RWPE1 (cell line): ENCODE measurements around the gene NCKAP5.

ENCODE experiments used
- CTCF ChIA-PET: fragments of 350-600 bp; sonication (Branson Sonifier 250); formaldehyde crosslinking; extraction: SDS; loops from one replicate; lab custom pipeline; 2021; lab: Yijun Ruan, JAX
- POLR2A ChIA-PET: fragments of 400-600 bp; formaldehyde crosslinking; extraction: SDS; loops from one replicate; lab custom pipeline; 2020; ENCODE audit warnings: antibody characterized with exemption; ENCODE audit not compliant: low non-redundant PET; lab: Yijun Ruan, JAX
- DNase-seq: peaks from one replicate; pipeline ENCODE4 v3.0.0; 2012; ENCODE audit warnings: low spot score
- H3K27ac ChIP-seq: fragments of 450-650 bp; 2 replicates; pipeline ENCODE4 v1.5.1; 2017
- CTCF ChIP-seq: fragments of 450-650 bp; conservative IDR thresholded peaks from 2 replicates; pipeline ENCODE4 v1.5.1; 2017; ENCODE audit warnings: low read depth, mild to moderate bottlenecking

Gene NCKAP5

DNA sequence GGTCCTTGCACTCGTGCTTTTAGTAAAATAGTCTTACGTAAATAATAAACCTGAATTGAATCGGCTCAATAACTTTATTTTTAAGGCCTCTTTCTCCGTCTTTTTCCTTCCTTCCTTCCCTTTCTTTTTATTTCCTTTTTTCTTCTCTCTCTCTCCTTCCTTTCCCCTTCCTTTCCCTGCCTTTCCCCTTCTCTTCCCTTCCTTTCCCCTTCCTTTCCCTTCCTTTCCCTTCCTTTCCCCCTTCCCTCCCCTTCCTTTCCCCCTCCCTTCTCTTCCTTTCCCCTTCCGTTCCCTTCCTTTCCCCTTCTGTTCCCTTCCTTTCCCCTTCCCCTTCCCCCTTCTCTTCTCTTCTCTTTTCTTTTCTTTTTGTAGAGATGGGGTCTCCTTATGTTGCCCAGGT is 121.0 kb downstream of the NCKAP5 start:
- no peak overlapping the region for H3K27ac ChIP-seq
- CTCF ChIA-PET = interaction anchor here (0.6 kb wide), 1 partner anchor 62 kb away, joined by 3 read pairs; no protein-coding TSS in a partner anchor
- TF ChIP-seq CTCF = no peak
- DNase-seq = no peak
- POLR2A ChIA-PET = no interaction called here

- ChIA-PET CTCF (no interaction called here), POLR2A (no interaction called here)
- H3K27ac ChIP-seq = no peak overlapping the region
- no peak for DNase-seq
- no peak for TF ChIP-seq CTCF
Observed at GRCh38 chr2:133444465-133444864, 123.8 kb downstream of the NCKAP5 start.

- ChIA-PET POLR2A (no interaction called here), CTCF (no interaction called here)
- no peak for DNase-seq
- no peak for TF ChIP-seq CTCF
- H3K27ac ChIP-seq = no peak overlapping the region
Observed at GRCh38 chr2:133442393-133442792, 125.9 kb downstream of the NCKAP5 start.

DNA sequence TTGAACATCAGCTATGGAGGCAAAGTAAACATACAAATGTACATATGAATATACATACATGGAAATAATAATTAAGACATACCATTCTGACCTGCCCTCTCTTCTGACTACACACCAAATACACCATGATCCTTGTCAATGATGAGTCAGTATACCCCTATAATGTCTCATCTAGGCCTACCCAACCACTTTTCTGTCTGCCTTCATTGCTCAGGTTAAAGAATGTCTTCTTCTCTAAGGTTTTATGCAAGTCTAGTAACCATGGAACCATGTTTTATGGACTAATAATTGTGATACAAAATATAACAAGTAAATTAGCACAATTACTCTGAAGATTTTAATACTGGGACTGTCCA is 128.7 kb downstream of the NCKAP5 start:
- POLR2A ChIA-PET = no interaction called here
- TF ChIP-seq CTCF = no peak
- DNase-seq = no peak
- CTCF ChIA-PET = interaction anchor here (0.6 kb wide), 2 partner anchors 93 to 804 kb away, joined by 3 to 4 read pairs; no protein-coding TSS in a partner anchor
- H3K27ac ChIP-seq = no peak overlapping the region

DNA sequence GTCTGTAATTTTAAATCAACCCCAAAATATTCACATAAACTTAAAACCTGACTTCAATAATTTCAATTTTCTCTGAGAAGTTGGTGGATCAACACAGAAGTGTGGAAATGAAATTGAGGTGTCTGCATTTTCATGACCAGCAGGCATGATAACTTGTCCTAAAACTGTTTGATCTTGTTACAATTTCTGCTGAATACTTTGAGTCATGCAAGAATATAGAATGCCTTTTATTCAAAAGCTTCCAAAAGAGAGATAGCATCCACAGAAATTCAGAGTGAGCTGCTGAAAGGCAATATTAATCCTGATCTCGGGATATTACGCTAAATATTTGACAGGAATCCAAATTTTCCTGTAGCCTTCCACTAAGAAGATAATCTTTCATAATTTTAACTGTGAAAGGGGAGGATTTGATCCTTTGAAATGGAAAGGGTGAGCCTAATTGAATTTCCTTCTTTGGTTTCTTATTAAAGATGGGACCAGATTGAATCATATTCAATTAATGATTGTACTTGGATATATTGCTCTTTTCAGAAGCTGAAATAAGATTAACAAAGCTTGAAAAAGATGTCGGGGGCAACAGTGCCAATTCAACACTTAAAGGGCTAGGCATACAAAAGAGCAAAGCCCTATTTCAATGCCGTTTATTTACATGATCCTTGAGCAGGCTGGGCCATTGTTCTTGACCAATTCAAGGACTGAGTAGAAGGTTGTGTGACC is 129.3 kb downstream of the NCKAP5 start:
- DNase-seq = no peak
- POLR2A ChIA-PET = no interaction called here
- no peak for TF ChIP-seq CTCF
- CTCF ChIA-PET = interaction anchor here (0.6 kb wide), 2 partner anchors 94 to 804 kb away, joined by 3 to 4 read pairs; no protein-coding TSS in a partner anchor
- no peak overlapping the region for H3K27ac ChIP-seq

DNA sequence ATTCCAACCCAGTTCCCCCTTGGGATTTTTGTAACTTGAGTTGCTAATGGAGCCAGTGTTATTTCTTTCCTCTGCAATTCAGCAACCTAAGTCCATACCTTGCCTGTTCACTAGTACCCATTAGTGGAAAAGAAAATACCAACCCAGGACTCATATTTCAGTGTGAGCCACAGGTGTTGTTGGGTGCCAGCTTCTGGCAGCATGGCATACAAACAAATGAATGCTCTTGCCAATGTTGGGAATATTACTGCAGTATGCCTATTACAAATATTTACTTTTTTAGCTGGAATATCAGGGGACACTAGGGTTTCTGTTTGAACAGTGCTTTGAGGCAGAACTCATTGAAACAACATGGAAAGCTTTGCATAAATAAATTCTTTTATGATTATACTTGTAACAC is 130.2 kb downstream of the NCKAP5 start:
- DNase-seq = no peak
- no peak overlapping the region for H3K27ac ChIP-seq

More for the DNA sequence above, 130.2 kb downstream of the NCKAP5 start:
- CTCF ChIA-PET = no interaction called here
- POLR2A ChIA-PET = no interaction called here
- no peak for TF ChIP-seq CTCF
